GM18499 (cell line): ENCODE measurements around the gene DSTYK.
"Not testable (repeated sequence)": the region's sequence is repeated elsewhere in the genome, so short reads cannot be mapped to it uniquely, and the experiment has no call there.

ENCODE experiments used
- ATAC-seq: cut with Tn5 transposase; IDR thresholded peaks from one replicate; pipeline ENCODE4 v1.9.1; 2021; ENCODE audit warnings: moderate number of reproducible peaks; ENCODE audit not compliant: insufficient read depth, unreplicated experiment

DSTYK gene

DNA sequence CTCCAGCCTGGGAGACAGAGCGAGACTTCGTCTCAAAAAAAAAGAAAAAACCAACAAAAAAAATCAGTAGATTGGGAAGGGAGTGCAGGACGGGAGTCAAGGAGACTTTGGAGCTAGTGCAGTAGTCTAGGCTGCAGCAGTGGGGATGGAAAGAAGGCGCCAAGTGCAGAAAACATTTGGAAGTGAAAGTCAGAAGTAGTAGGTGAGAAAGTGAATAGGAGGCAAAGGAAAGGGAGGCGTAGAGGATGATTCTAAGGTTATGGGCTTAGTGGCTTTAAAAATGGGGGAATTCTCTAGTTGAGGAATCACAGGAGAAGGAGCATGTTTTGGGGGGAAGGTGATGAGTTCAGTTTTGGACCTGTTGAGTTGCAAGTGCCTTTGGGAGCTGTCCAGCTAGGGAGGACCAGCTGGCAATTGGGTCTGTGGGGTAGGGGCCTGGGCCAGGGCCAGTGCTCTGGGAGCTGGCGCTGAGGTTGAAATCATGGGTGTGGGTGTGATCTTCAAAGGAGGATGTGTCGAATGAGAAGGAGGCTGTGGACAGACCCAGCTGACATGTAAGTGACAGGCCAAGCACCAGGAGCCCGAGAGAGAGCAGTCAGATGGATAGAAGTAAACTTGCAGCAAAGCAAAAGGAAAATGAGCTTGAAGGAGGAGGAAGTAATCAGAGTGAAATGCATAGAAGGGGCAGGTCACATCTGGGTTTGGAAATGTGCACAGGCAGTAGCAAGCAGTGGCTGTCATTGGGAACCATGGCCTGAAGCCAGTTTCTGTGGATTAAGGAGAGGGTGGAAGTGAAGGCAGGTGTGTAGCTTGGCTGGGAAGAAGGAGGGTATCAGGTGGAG, 32.1 kb upstream of the DSTYK start:
- ATAC-seq: no peak

DNA sequence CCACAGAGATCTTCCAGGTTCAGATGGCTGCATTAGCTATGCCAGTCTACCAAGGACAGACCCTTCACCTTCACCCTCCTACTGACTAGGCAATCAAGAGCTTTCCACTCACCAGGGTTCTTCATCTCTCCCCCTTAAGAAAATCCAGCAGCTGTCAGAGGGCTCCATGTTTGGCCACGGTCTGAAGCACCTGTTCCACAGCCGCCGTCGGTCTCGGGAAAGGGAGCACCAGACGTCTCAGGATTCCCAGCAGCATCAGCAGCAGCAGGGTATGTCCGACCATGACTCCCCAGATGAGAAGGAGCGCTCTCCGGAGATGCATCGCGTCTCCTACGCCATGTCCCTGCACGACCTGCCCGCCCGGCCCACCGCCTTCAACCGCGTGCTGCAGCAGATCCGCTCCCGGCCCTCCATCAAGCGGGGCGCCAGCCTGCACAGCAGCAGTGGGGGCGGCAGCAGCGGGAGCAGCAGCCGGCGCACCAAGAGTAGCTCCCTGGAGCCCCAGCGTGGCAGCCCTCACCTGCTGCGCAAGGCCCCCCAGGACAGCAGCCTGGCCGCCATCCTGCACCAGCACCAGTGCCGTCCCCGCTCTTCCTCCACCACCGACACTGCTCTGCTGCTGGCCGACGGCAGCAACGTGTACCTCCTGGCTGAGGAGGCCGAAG, 30.0 kb upstream of the DSTYK start:
- ATAC-seq: no peak

DNA sequence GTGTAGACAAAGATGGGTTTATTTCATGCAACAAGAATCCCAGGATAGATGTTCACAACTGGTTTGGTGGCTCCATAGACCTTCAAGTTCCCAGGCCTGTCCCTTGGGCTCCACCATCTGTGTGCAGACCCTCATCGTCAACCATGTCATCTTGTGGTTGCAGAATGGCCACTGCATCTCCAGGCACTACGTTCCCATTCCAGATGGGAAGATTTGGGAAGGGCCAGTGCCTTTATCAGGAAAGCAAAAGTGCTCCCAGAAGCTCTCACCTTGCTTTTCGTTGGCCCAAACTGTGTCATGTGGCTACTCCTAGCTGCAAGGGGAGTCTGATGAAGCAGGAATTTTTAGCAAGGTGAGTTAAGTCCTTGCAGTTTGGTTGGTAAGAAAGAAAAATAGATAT, 29.1 kb upstream of the DSTYK start:
- no peak for ATAC-seq

DNA sequence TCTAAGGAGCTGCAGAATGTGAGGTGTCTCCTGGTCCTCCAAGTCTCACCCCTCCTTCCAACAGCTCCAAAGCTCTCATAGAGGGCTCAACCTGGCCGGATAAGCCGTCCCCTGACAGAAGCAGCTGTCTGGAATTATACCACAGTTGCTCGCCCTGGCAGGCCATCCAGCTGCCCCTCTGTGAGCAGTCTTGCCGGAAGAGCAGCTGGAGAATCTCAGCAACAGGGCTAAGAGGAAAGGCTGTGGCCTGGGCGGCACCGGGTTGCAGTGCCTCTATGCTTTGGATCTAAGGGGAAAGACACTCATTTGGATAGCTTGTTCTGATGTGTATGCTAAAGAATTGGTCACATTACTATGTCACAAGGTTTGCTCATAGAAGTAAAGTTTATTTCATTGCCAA, 28.6 kb upstream of the DSTYK start:
- no peak for ATAC-seq

DNA sequence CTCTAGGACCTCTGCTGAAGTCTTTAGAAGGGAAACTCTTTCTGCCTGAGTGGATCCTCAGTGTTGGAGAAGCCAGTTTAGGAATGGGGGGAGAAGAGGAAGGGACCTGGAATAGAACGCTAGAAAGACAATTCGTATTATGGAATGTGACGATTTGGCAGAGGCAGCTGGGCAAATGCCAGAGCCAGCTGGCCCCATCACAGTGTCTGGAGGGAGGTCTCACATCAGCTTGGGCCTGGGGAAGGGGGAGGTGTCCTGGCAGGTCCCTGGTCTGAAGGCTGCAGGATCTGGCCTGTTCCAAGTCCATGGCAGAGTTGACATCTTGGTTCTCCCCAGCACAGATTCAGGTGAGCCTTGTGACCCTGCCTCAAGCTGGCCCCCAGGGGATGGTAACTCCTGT, 27.6 kb upstream of the DSTYK start:
- no peak for ATAC-seq

DNA sequence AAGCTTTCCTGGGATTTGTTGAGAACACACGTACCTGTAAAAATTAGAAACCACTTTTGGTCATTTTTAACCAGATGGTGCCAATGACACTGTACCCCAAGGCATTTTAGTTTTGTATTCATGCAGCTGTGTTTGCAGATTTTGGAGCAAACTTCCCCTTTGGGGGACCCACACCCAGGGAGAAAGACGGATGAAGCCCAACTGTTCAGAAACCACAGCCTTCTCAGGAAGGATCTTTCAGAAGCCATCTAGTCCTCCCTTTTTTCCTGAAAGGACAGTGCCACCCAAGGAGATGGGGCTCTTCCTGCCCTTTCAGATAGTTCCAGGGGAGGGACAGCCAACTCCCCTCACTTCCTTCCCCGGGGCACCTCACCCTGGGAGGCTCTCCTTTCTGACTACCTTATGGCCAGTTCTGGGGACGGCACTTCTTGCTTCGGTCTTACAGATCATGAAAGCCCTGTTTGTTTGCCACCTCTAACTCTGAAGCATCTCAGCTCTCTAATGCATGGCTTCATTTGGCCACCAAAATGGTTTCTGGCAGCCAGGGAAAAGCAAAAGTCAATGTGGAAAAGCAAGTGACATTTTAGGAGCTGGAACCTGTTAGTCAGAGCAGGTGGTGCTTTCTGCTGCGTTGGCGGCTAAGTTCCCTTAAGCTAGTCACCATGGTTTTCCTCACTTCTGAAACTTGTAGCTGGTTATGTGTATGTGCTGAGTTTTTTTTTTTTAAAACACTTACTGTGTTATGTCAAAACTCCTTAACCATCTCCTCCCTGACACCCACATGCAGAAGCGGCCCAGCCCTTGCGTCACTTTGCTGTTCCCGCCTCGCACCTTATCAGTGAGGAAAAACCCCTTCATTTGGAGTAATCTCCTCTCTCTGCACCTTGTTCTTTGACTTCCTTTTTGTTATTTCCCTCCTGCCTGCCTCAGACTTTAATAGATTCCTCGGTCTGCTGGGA, 26.3 kb upstream of the DSTYK start:
- no peak for ATAC-seq

DNA sequence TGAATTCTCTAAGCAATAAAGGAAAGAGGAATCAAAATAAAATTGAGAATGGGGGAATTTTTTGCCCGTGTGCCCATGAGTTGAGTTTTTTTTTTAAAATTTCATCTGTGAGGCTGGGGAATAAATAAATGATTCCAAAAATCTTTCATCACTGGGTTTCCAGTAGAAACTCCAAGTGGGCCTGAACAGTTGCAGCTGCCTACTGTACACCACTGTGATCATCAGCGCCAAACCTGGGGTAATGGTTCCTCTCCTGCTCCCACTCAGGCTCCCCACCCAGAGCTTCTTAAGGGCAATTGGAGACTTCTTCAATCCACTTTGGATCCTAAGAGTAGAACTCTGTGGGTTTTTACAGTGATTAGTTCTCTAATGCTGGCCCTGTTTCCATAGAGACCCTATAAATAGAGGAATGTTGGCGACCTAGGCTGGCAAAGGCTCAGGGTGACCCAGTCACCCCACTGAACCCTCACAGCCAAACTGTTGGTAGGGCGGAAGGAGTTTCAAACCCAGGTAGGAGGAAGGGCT, 25.5 kb upstream of the DSTYK start:
- no peak for ATAC-seq

DNA sequence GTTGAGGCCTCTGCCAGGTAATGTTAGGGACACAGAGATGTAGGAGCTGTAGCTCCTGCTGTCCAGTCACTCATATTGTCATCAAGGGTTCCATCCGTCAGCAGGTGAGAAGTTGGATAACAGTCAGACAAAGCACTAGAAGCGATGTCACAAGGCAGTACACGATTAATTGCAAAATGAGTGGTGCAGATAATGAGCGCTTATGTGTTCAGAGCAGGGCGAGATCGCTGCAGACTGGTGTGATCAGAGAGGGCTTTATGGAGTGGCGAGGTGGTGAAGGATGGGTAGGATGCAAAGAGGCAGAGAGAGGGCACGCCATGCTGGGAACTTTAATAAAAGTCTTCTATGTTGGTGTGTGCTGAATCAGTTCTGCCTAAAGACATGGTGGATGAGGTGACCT, 25.0 kb upstream of the DSTYK start:
- ATAC-seq: no peak

DNA sequence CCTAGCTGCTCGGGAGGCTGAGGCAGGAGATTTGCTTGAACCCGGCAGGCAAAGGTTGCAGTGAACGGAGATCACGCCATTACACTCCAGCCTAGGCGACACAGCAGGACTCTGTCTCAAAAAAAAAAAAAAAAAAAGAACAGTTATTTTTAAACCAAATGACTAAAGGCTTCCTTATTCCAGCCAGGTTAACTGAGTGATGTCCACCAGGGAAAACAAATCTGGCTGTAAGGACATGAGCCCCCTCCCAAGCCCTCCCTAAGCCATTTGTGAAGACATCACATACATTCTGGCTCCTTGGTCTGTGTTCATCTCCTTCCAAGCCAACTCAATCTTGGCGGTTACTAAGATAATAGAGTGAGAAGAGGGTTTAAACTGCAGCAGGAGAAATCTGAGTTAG, 24.4 kb upstream of the DSTYK start:
- ATAC-seq: no peak

DNA sequence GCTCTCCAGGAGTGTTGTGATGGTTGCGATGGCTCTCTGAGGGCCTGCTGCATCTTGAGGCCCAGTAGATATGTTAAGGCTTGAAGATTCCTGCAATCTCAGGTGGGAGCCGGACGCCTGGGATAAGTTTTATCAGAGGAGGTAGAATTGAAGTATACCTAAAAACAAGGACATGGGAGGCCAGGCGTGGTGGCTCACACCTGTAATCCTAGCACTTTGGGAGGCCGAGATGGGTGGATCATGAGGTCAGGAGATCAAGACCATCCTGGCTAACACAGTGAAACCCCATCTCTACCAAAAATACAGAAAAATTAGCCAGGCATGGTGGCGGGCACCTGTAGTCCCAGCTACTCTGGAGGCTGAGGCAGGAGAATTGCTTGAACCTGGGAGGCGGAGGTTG, 22.5 kb upstream of the DSTYK start:
- not testable (repeated sequence) for ATAC-seq

DNA sequence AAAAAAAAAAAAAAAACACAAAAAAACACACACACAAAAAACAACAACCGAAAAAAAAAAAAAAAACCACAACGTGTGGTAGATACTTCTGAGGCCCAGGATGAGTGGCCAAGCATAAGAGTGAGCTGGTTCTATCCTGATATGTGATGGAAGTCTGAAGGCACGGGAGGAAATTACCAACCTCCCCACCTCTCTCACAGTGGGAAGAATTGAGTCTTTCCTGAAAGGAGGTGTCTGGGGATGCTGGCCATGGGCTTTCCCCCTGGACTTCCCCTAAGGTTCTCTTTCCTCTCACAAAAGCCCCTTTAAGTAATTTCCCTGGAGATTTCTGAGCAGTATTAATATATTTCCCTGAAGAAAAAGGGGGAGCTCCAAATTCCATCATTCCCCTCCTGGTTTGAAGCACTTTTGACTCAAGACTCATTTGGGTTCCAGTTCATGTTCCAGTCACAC, 21.5 kb upstream of the DSTYK start:
- ATAC-seq: no peak

DNA sequence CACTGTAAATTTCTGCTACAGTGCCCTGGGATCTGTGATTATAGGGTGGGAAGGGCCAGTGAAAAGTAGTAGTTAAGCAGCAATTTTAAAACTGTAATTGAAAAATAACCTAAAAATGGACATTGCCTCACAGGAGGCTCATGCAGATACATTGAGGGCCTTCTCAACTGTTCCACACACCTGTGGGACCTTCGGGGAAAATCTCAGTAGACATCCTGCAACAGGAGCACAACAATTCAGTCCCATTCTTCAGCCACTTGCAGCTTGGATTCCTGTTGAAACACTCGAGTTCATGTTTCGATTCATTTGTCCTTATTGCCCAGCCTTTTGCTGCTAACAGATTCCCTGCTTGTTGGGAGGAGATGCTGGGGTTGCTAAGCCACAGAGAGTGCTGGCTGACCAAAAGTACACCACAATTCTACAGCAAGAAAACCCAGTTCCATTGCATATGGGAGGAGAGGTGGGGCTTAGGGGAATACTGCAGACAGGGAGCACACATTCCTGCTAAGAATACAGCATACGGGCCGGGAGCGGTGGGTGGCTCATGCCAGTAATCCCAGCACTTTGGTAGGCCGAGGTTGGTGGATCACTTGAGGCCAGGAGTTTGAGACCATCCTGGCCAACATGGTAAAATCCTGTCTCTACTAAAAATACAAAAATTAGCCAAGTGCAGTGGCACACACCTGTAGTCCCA, 20.8 kb upstream of the DSTYK start:
- no peak for ATAC-seq

DNA sequence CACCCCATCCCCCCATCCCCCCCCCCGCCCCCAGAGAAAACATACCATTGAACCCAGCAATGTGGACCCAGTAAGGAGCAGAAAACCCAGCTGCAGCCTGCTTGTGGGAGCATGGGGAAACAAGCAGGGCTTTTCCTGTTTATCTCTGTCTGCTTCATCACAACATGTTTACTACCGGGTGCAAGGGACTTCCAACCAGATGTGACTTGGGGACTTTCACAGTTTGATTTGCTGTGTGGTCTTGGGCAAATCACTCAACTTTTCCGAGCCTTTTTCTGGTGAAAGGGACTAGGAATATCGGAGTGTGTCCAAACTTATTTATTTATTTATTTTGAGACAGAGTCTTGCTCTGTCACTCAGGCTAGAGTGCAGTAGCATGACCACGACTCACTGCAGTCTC, 19.5 kb upstream of the DSTYK start:
- no peak for ATAC-seq

DNA sequence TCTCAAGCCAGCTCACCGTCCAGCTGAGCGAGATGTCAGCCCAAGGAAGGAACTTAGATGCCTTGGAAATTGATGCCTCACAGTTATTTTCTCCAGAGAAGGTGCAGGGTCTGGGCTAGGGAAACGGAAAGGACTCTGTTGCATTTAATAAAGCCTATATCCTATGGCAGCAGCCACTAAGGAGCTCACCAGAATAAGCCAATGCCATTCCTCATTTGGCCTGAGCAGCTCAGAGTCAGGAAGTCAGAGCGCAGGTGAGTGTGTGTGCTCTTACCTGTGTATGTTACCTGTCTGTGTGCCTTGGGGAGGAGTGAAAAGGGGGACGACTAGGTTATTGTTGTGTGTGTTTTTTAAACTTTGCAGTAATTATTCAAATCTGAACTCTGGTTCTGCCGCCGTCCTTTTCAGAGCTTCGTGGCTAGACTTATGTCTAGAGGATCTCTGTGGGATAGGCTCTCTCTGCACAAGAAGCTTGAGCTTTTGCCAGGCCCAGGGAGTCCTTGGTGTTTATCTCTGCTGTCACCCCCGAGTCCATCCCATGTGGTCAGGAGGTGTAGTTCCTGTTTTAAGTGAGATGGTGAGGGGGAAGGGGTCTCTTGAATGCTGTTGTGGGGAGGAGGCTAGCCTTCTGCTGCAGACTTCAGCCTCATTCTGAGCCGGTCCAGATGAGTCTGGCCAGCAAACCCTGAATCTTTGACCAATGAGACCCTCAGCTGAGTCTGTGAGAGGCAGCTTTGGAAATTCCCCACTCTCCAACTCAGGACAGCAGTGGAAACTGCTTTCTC, 18.6 kb upstream of the DSTYK start:
- ATAC-seq: no peak

DNA sequence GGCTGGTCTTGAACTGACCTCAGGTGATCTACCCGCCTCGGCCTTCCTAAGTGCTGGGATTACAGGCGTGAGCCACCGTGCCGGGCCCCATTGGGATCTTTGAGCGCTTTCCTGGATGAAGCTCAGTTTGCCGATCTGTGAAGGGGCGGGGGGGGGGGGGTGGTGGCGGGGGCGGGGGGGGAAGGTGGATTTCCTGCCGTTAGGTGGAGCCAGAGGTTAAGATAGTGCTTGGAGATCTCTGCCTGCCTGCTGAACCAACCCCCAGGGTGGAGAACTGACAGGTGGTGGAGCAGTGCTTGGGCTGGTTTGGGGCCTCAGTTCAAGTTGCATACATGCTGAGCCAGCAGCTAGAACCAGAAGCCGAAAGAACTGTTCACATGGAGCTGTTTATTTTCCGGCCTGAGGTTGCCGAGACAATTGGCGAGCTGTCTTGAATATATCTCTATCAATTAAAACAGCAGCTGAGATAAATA, 17.9 kb upstream of the DSTYK start:
- no peak for ATAC-seq

DNA sequence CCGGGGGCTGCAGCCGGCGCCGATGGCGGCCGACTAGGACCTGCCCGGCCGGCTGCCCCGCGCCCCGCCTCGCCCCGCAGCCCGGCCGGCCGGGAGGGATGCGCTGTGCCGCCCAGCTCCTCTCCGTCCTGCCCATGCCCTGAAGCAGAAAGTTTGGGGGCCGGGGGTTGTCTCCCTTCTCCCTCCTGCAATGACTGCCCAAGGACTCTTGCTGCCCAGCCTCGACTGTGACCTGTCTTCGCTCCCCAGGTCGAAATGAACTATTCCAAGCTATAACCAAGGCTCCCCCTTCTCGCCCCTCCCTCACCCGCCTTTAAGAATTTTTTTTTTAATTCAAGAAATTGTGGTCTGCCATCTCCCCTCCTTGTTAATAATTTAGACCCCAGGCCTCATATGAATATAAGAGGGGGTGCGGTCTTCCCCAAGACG, 16.6 kb upstream of the DSTYK start:
- no peak for ATAC-seq

DNA sequence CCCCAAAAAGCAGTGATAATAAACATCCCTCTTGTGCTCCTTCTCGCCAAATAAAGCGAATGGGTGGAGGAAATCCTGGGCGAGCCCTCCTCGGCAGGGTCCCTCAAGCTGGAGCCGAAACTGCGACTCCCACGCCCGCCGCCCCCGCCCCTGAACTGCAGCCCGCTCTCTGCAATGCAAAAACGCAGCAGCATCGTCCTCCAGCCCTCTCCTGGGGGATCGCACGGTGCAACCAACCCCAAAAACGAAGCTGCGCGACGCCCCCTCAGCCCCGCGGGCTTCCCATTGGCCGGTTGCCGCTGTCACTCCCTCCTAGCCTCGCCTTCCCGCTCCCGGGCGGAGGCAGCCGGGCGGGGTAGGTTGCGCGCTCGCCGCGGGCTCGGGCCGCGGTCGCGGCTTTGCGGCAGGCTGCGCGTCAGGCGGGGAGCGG, 16.1 kb upstream of the DSTYK start, which contains the start of gene TMCC2:
Gene TMCC2, plus strand, starts transcription at position 363 of the 430 bp plus-strand sequence. CDS start 619 bp downstream, outside the sequence.
- ATAC-seq: no peak

DNA sequence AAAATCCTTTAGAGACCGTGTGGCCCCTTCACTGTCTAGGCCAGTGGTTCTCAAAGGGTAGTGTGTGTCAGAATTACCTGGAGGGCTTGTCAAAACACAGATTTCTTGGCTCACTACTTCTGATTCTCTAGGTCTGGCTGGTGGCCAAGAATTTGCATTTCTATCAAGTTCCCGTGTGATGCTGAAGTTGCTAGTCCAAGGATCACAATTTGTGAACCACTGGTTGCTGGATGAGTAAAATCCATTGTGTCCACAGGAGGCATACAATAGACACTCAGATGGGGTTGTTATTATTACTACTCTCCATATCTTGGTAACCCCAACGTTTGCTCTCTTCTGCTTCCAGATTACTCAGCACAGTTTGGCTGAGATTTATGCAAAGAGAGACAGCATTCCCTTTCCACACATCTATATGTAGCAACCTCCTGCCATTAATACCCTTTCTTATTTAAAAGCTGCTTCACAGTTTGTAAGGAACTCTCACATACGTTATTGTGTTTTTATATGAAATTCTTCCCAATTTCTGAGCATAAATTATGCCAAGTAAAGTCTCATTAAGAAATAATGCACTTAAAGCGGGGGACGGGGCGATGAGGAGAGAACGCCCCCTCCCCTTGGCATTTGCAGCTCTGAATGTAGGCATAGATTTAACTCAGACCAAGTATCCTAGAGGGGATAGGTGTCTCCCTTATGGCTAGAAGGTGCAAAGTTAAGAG, 15.5 kb upstream of the DSTYK start:
- ATAC-seq: no peak
